ENCODE measurements around the gene ZFHX3. TPM values are rescaled to one million over a fixed set of nuclear protein-coding genes. Genes with fewer than 3 reads are reported as not detected.

The ZFHX3 gene
- total and polyA plus RNA-seq, 9 of the 15 experiments (the other 6 are each of a cell fraction or from before 2014, with no cell fraction given), result 0.01 to 0.23 (median 0.06) TPM; not detected in 4

GRCh38 chr16:73054125-73054484, 6.2 kb upstream of the ZFHX3 start:
- CTCF ChIA-PET (ENCODE audit: low intra/inter-chr PET ratio), result no interaction called here
- Histone ChIP-seq H3K4me1 (replicated peaks in 1 of 2; ENCODE audit: control insufficient read depth in 2 of 2, insufficient read depth in 2 of 2, low read length in 2 of 2) (peaks cover 0 to 13% of the 10 kb centered on the region in 2 experiments; a peak in 2 of 5 replicates), H3K36me3 (ENCODE audit: control insufficient read depth, insufficient read depth, low read length) (no peaks in the 10 kb centered on the region), H3K79me2 (ENCODE audit: control insufficient read depth, insufficient read depth, low read length) (no peaks in the 10 kb centered on the region), H2AFZ (ENCODE audit: low read depth, low read length) (no peak overlapping the region), H3K4me3 (no peak overlapping the region), H3K9me1 (ENCODE audit: control insufficient read depth, insufficient read depth, low read length) (no peaks in the 10 kb centered on the region), H4K20me1 (replicated peaks; ENCODE audit: control insufficient read depth, insufficient read depth, low read length) (0 out of 2 replicates have a peak, but pooled peaks cover 3% of the 10 kb centered on the region), H3K27ac (ENCODE audit: extremely low read depth, low read depth, low read length) (no peak overlapping the region), H3K9me3 (replicated peaks; ENCODE audit: control insufficient read depth, insufficient read depth, low read depth, low read length) (no peaks in the 10 kb centered on the region), H3K4me2 (ENCODE audit: insufficient read depth, low read length) (no peak overlapping the region), H3K9ac (ENCODE audit: insufficient read depth in 1 of 2, low read depth in 2 of 2, low read length in 2 of 2) (no peak overlapping the region), H3K27me3 (ENCODE audit: control insufficient read depth in 2 of 2, insufficient read depth in 2 of 2, low read length in 2 of 2) (peaks cover 23 to 37% of the 10 kb centered on the region in 2 experiments)
- FAIRE-seq, result no peak
- in situ Hi-C loops (cut with MboI) (no loop called here), intact Hi-C loops (cut with micrococcal nuclease) (no loop called here)
- ATAC-seq, result no peak
- no peak for TF ChIP-seq CREB5 (CRISPR knock-in tag; IDR thresholded peaks at IDR 0.05)
- POLR2A ChIA-PET, result interaction anchor here (1.0 kb wide), 1 partner anchor 11 kb away, joined by 3 read pairs; no protein-coding TSS in a partner anchor
- WGBS (ENCODE audit: insufficient coverage, low coverage, missing lambda C conversion rate), result 0% methylated on average over 3 of the region's 10 CpGs
- no peak for DNase-seq (ENCODE audit: extremely low read depth in 1 of 4, low spot score in 3 of 4)
- BruUV-seq (replicated peaks), result no TSS peak

GRCh38 chr16:73053364-73054124, 5.6 kb upstream of the ZFHX3 start:
- ChIA-PET CTCF (ENCODE audit: low intra/inter-chr PET ratio) (no interaction called here), POLR2A (interaction anchor here (0.6 to 1.0 kb wide), 2 partner anchors 10 to 113 kb away, joined by 3 read pairs; no protein-coding TSS in a partner anchor)
- BruUV-seq (replicated peaks), result no TSS peak
- Histone ChIP-seq H3K4me3 (no peak overlapping the region), H3K9me1 (ENCODE audit: control insufficient read depth, insufficient read depth, low read length) (no peaks in the 10 kb centered on the region), H4K20me1 (replicated peaks; ENCODE audit: control insufficient read depth, insufficient read depth, low read length) (0 out of 2 replicates have a peak, but pooled peaks cover 3% of the 10 kb centered on the region), H3K79me2 (ENCODE audit: control insufficient read depth, insufficient read depth, low read length) (no peaks in the 10 kb centered on the region), H3K27me3 (ENCODE audit: control insufficient read depth in 2 of 2, insufficient read depth in 2 of 2, low read length in 2 of 2) (peaks cover 23 to 38% of the 10 kb centered on the region in 2 experiments; a peak in 4 of 5 replicates), H2AFZ (ENCODE audit: low read depth, low read length) (no peak overlapping the region), H3K9ac (ENCODE audit: insufficient read depth in 1 of 2, low read depth in 2 of 2, low read length in 2 of 2) (no peak overlapping the region), H3K4me1 (replicated peaks in 1 of 2; ENCODE audit: control insufficient read depth in 2 of 2, insufficient read depth in 2 of 2, low read length in 2 of 2) (peaks cover 0 to 9% of the 10 kb centered on the region in 2 experiments; a peak in 2 of 5 replicates), H3K4me2 (ENCODE audit: insufficient read depth, low read length) (no peak overlapping the region), H3K9me3 (replicated peaks; ENCODE audit: control insufficient read depth, insufficient read depth, low read depth, low read length) (no peaks in the 10 kb centered on the region), H3K36me3 (ENCODE audit: control insufficient read depth, insufficient read depth, low read length) (no peaks in the 10 kb centered on the region), H3K27ac (ENCODE audit: extremely low read depth, low read depth, low read length) (no peak overlapping the region)
- no peak for FAIRE-seq
- in situ Hi-C loops (cut with MboI), result no loop called here
- TF ChIP-seq SMAD1 (IDR thresholded peaks at IDR 0.05; ENCODE audit: low read depth, low read length, partially characterized antibody) (no peak), ATF3 (IDR thresholded peaks at IDR 0.05) (peak; percentile 42), ATF3 (CRISPR knock-in tag; conservative IDR thresholded peaks at IDR 0.05) (no peak), EGR1 (conservative IDR thresholded peaks at IDR 0.05) (no peak)
- intact Hi-C loops (cut with micrococcal nuclease), result no loop called here
- no peak for ATAC-seq
- WGBS (ENCODE audit: insufficient coverage, low coverage, missing lambda C conversion rate), result 1% methylated on average over 16 of the region's 16 CpGs
- no peak for DNase-seq (ENCODE audit: extremely low read depth in 1 of 4, low spot score in 3 of 4)

All from K562 (cell line).